GM08714 (cell line): ENCODE measurements around the gene C16orf90.

Experiments used
- H3K4me3 ChIP-seq: fragments of 200-500 bp; sonication (Bioruptor generic); 2 replicates; pipeline ENCODE4 v1.5.1; 2014; ENCODE audit warnings: mild to moderate bottlenecking, low read length, inconsistent platforms
- ZNF274 ChIP-seq: IDR thresholded peaks from 2 replicates; pipeline ENCODE4 v1.6.1; 2012; ENCODE audit warnings: mild to moderate bottlenecking, low read depth, low read length

The C16orf90 gene

GRCh38 chr16:3498988-3499387, 3.7 kb upstream of the C16orf90 start:
- no peak overlapping the region for H3K4me3 ChIP-seq
- no peak for TF ChIP-seq ZNF274

- no peak for TF ChIP-seq ZNF274
- no peak overlapping the region for H3K4me3 ChIP-seq
These were observed 2.5 kb upstream of the C16orf90 start for GRCh38 chr16:3497771-3498170.

- TF ChIP-seq ZNF274: no peak
- no peak overlapping the region for H3K4me3 ChIP-seq
These were observed 1.1 kb upstream of the C16orf90 start for GRCh38 chr16:3496386-3496785.

- H3K4me3 ChIP-seq: no peak overlapping the region
- TF ChIP-seq ZNF274: no peak
These were observed 809 bp downstream of the C16orf90 start for GRCh38 chr16:3494386-3494973.

GRCh38 chr16:3492356-3492755, 2.9 kb downstream of the C16orf90 start:
- H3K4me3 ChIP-seq: no peak overlapping the region
- no peak for TF ChIP-seq ZNF274

GRCh38 chr16:3490911-3491629, 4.2 kb downstream of the C16orf90 start:
- H3K4me3 ChIP-seq: no peak overlapping the region
- no peak for TF ChIP-seq ZNF274

GRCh38 chr16:3488801-3489200, 6.5 kb downstream of the C16orf90 start:
- TF ChIP-seq ZNF274: no peak
- H3K4me3 ChIP-seq: no peak overlapping the region

GRCh38 chr16:3487521-3488410, 7.5 kb downstream of the C16orf90 start:
- no peak for TF ChIP-seq ZNF274
- no peak overlapping the region for H3K4me3 ChIP-seq

GRCh38 chr16:3486506-3487215, 8.6 kb downstream of the C16orf90 start:
- H3K4me3 ChIP-seq: no peak overlapping the region
- TF ChIP-seq ZNF274: no peak

GRCh38 chr16:3485821-3486505, 9.3 kb downstream of the C16orf90 start:
- no peak overlapping the region for H3K4me3 ChIP-seq
- TF ChIP-seq ZNF274: no peak

- H3K4me3 ChIP-seq: no peak overlapping the region
- no peak for TF ChIP-seq ZNF274
These were observed 10.1 kb downstream of the C16orf90 start for GRCh38 chr16:3485097-3485745.

- TF ChIP-seq ZNF274: no peak
- H3K4me3 ChIP-seq: no peak overlapping the region
These were observed 10.8 kb downstream of the C16orf90 start for GRCh38 chr16:3484318-3485096.

- no peak for TF ChIP-seq ZNF274
- no peak overlapping the region for H3K4me3 ChIP-seq
These were observed 12.5 kb downstream of the C16orf90 start for GRCh38 chr16:3482659-3483241.
